ENCODE measurements around the gene GTF2A1L. TPM values are rescaled to one million over a fixed set of nuclear protein-coding genes. Genes with fewer than 3 reads are reported as not detected.
A peak's percentile ranks its signal among the peaks of the same experiment; 100 is the strongest.

Gene GTF2A1L
- total RNA-seq, 1 donor from 2014 or later = 12.8 TPM

- TF ChIP-seq POLR2A (IDR thresholded peaks at IDR 0.05) (no peak), POLR2AphosphoS5 (IDR thresholded peaks at IDR 0.05; ENCODE audit: insufficient read depth in 1 of 2, low read depth in 1 of 2) (no peak)
- TF ChIP-seq, protein P1, sequence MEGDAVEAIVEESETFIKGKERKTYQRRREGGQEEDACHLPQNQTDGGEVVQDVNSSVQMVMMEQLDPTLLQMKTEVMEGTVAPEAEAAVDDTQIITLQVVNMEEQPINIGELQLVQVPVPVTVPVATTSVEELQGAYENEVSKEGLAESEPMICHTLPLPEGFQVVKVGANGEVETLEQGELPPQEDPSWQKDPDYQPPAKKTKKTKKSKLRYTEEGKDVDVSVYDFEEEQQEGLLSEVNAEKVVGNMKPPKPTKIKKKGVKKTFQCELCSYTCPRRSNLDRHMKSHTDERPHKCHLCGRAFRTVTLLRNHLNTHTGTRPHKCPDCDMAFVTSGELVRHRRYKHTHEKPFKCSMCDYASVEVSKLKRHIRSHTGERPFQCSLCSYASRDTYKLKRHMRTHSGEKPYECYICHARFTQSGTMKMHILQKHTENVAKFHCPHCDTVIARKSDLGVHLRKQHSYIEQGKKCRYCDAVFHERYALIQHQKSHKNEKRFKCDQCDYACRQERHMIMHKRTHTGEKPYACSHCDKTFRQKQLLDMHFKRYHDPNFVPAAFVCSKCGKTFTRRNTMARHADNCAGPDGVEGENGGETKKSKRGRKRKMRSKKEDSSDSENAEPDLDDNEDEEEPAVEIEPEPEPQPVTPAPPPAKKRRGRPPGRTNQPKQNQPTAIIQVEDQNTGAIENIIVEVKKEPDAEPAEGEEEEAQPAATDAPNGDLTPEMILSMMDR (IDR thresholded peaks at IDR 0.05) = no peak
- H3K4me1 ChIP-seq = peaks cover 12% of the 10 kb centered on the region
- intact Hi-C loops (cut with DNase I) = no loop called here
- no peak for DNase-seq (ENCODE audit: extremely low spot score in 2 of 2)
- H3K36me3 ChIP-seq = no peaks in the 10 kb centered on the region
- H3K27me3 ChIP-seq = no peaks in the 10 kb centered on the region
- no peaks in the 10 kb centered on the region for H3K9me3 ChIP-seq
- H3K27ac ChIP-seq = no peak overlapping the region
- H3K4me3 ChIP-seq = no peak overlapping the region
Observed at GRCh38 chr2:48711343-48711742, 93.7 kb downstream of the GTF2A1L start.

DNA sequence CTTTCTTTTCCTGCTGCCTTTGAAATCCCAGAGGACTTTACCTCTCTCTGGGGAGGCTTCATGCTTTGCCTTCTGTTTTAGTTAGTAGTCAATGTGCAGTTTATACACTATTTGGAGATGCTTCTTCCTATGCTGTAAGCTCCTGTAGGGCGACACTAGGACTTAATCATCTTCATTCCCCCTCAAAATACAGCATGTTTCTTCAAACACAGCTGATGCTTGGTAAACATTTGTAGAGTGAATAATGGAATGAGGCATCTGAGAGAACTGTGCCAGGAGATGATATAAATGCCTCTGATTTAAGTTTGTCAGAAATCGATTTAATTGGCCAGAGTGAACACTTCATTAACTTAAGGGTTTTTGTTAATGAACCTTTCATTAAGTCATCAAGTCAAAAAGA lies 94.5 kb downstream of the GTF2A1L start:
- Histone ChIP-seq H3K9me3 (no peaks in the 10 kb centered on the region), H3K36me3 (no peaks in the 10 kb centered on the region), H3K4me3 (no peak overlapping the region), H3K27ac (no peak overlapping the region), H3K4me1 (peaks cover 12% of the 10 kb centered on the region), H3K27me3 (no peaks in the 10 kb centered on the region)
- intact Hi-C loops (cut with DNase I) = no loop called here
- DNase-seq (ENCODE audit: extremely low spot score in 2 of 2) = no peak
- TF ChIP-seq, protein P1 (IDR thresholded peaks at IDR 0.05) = no peak
- TF ChIP-seq POLR2A (IDR thresholded peaks at IDR 0.05) (no peak), POLR2AphosphoS5 (IDR thresholded peaks at IDR 0.05; ENCODE audit: insufficient read depth in 1 of 2, low read depth in 1 of 2) (no peak)

GRCh38 chr2:48713647-48714046 lies 96.0 kb downstream of the GTF2A1L start:
- Histone ChIP-seq H3K36me3 (no peaks in the 10 kb centered on the region), H3K27ac (no peak overlapping the region), H3K27me3 (no peaks in the 10 kb centered on the region), H3K4me3 (no peak overlapping the region), H3K9me3 (no peaks in the 10 kb centered on the region), H3K4me1 (peaks cover 12% of the 10 kb centered on the region)
- TF ChIP-seq, protein P1 (IDR thresholded peaks at IDR 0.05) = no peak
- TF ChIP-seq POLR2A (IDR thresholded peaks at IDR 0.05) (no peak), POLR2AphosphoS5 (IDR thresholded peaks at IDR 0.05; ENCODE audit: insufficient read depth in 1 of 2, low read depth in 1 of 2) (no peak)
- no peak for DNase-seq (ENCODE audit: extremely low spot score in 2 of 2)
- intact Hi-C loops (cut with DNase I) = no loop called here

GRCh38 chr2:48714245-48714644 lies 96.6 kb downstream of the GTF2A1L start:
- Histone ChIP-seq H3K9me3 (no peaks in the 10 kb centered on the region), H3K27me3 (no peaks in the 10 kb centered on the region), H3K4me3 (no peak overlapping the region), H3K27ac (no peak overlapping the region), H3K4me1 (peaks cover 12% of the 10 kb centered on the region), H3K36me3 (no peaks in the 10 kb centered on the region)
- DNase-seq (ENCODE audit: extremely low spot score in 2 of 2) = no peak
- TF ChIP-seq, protein P1 (IDR thresholded peaks at IDR 0.05) = no peak
- TF ChIP-seq POLR2AphosphoS5 (IDR thresholded peaks at IDR 0.05; ENCODE audit: insufficient read depth in 1 of 2, low read depth in 1 of 2) (no peak), POLR2A (IDR thresholded peaks at IDR 0.05) (no peak)
- intact Hi-C loops (cut with DNase I) = no loop called here

GRCh38 chr2:48715042-48715899 lies 97.6 kb downstream of the GTF2A1L start:
- Histone ChIP-seq H3K4me1 (peaks cover 12% of the 10 kb centered on the region), H3K4me3 (no peak overlapping the region), H3K36me3 (no peaks in the 10 kb centered on the region), H3K9me3 (no peaks in the 10 kb centered on the region), H3K27ac (no peak overlapping the region), H3K27me3 (no peaks in the 10 kb centered on the region)
- TF ChIP-seq, protein P1 (IDR thresholded peaks at IDR 0.05) = no peak
- peak in 1 of 2 donors; percentile 55 for TF ChIP-seq POLR2AphosphoS5 (IDR thresholded peaks at IDR 0.05; ENCODE audit: insufficient read depth in 1 of 2, low read depth in 1 of 2)
- intact Hi-C loops (cut with DNase I) = no loop called here
- no peak for DNase-seq (ENCODE audit: extremely low spot score in 2 of 2)
